ENCODE measurements around the gene TMPRSS15.

GRCh38 chr21:18294100-18294499, 109.5 kb downstream of the TMPRSS15 start:
- TF ChIP-seq EP300 (IDR thresholded peaks at IDR 0.05) (no peak), POLR2A (IDR thresholded peaks at IDR 0.05) (no peak)
